HEK293T (cell line): ENCODE results near the gene RFFL.

Experiments
- CTCF ChIA-PET: fragments of 350-600 bp; formaldehyde crosslinking; extraction: SDS; loops from one replicate; lab custom pipeline; 2021; ENCODE audit warnings: antibody characterized with exemption, inconsistent platforms; lab: Yijun Ruan, JAX
- POLR2A ChIA-PET: fragments of 350-600 bp; formaldehyde crosslinking; extraction: SDS; loops from one replicate; lab custom pipeline; 2020; ENCODE audit warnings: antibody characterized with exemption, inconsistent platforms; lab: Yijun Ruan, JAX
- DNase-seq: peaks from one replicate; pipeline ENCODE4 v3.0.0; 2012; ENCODE audit warnings: mixed read lengths; ENCODE audit errors: extremely low spot score
- ARNT ChIP-seq: fragments of 450-650 bp; IDR thresholded peaks from 2 replicates; pipeline ENCODE4 v1.6.1; 2017; ENCODE audit warnings: mild to moderate bottlenecking
- BHLHE40 ChIP-seq: fragments of 450-650 bp; IDR thresholded peaks from 2 replicates; pipeline ENCODE4 v1.6.1; 2016; ENCODE audit warnings: mild to moderate bottlenecking, moderate library complexity, borderline replicate concordance
- CTBP1 ChIP-seq: fragments of 450-650 bp; IDR thresholded peaks from 2 replicates; pipeline ENCODE4 v1.6.1; 2016; ENCODE audit warnings: borderline replicate concordance
- ELF4 ChIP-seq: fragments of 450-650 bp; IDR thresholded peaks from 2 replicates; pipeline ENCODE4 v1.6.1; 2017; ENCODE audit warnings: antibody characterized with exemption
- FOXK2 ChIP-seq: fragments of 450-650 bp; IDR thresholded peaks from 2 replicates; pipeline ENCODE4 v1.6.1; 2016; ENCODE audit warnings: mild to moderate bottlenecking
- FOXM1 ChIP-seq: fragments of 450-650 bp; IDR thresholded peaks from 2 replicates; pipeline ENCODE4 v1.6.1; 2017; ENCODE audit warnings: mild to moderate bottlenecking, borderline replicate concordance
- HDGF ChIP-seq: fragments of 450-650 bp; IDR thresholded peaks from 2 replicates; pipeline ENCODE4 v1.6.1; 2017; ENCODE audit warnings: antibody characterized with exemption, borderline replicate concordance
- L3MBTL2 ChIP-seq: fragments of 450-650 bp; conservative IDR thresholded peaks from 2 replicates; pipeline ENCODE4 v1.6.1; 2016; ENCODE audit warnings: mild to moderate bottlenecking
- LEF1 ChIP-seq: fragments of 450-650 bp; IDR thresholded peaks from 2 replicates; pipeline ENCODE4 v1.6.1; 2017; ENCODE audit warnings: mild to moderate bottlenecking, borderline replicate concordance
- NFRKB ChIP-seq: fragments of 450-650 bp; IDR thresholded peaks from 2 replicates; pipeline ENCODE4 v1.6.1; 2016; ENCODE audit warnings: mild to moderate bottlenecking, moderate library complexity
- PKNOX1 ChIP-seq: fragments of 450-650 bp; IDR thresholded peaks from 2 replicates; pipeline ENCODE4 v1.6.1; 2016
- SP1 ChIP-seq: fragments of 450-650 bp; IDR thresholded peaks from 2 replicates; pipeline ENCODE4 v1.6.1; 2017
- SUZ12 ChIP-seq: fragments of 450-650 bp; IDR thresholded peaks from 2 replicates; pipeline ENCODE4 v1.6.1; 2016; ENCODE audit warnings: mild to moderate bottlenecking
- TARDBP ChIP-seq: fragments of 450-650 bp; IDR thresholded peaks from 2 replicates; pipeline ENCODE4 v1.6.1; 2016
- ZNF384 ChIP-seq: fragments of 450-650 bp; IDR thresholded peaks from 2 replicates; pipeline ENCODE4 v1.6.1; 2016

RFFL gene

DNA sequence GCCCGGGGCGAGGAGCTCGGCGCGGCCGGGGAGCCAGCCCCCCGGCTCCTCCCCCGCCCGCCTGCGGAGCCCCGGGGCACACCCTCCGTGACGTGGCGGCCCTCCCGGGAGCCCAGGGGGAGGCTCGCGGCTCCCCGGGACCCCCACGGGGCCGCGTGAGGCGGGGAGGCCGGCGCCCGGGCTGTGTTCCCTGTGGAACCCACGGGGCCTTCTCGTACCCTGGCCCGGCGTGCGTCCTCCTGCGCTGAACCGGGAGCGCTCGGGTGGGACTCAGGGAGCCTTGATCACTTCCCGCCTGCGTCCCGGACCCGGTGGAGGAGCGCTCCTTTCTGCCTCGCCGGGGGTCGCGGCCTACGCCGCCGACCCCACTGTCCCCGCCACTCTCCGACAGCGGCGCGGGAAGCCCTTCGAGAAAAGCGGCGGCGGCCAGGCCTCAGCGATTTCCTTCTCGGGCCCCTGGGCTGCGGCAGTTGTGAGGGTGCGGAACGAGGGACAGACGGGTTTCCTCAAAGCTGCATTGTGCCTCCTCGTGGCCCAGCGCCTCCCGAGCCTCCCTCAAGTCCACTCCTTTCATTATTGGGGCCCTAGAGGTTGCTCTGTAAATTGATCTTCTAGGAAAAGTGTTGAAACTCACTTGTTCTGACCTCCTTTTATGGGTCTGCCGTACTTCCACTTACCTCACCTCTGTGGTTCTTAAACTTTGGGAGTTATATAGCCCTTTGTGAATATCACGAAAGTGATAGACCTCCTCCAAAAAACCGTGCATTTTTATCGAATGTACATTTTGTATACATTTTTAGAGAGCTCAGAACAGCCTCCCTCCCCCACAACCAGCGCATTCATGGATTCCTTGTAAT lies 82.6 kb downstream of the RFFL start:
- POLR2A ChIA-PET, result interaction anchor here (0.7 to 3.8 kb wide), 10 partner anchors 10 to 393 kb away, joined by 3 to 21 read pairs (median 4); partner anchors contain the start of genes CCT6B, RAD51D, RFFL and SLFN11
- peak; percentile 51 for DNase-seq
- CTCF ChIA-PET, result interaction anchor here (1.1 to 1.3 kb wide), 4 partner anchors 16 to 438 kb away, joined by 3 read pairs; no protein-coding TSS in a partner anchor
- no peak for TF ChIP-seq SP1
- no peak for TF ChIP-seq BHLHE40
- 0 out of 2 replicates have a peak, but pooled peaks have one; percentile 25 for TF ChIP-seq ARNT
- TF ChIP-seq FOXM1, result peak; percentile 11; the same call in 1 of the 2 replicates
- peak; percentile 58 for TF ChIP-seq L3MBTL2

DNA sequence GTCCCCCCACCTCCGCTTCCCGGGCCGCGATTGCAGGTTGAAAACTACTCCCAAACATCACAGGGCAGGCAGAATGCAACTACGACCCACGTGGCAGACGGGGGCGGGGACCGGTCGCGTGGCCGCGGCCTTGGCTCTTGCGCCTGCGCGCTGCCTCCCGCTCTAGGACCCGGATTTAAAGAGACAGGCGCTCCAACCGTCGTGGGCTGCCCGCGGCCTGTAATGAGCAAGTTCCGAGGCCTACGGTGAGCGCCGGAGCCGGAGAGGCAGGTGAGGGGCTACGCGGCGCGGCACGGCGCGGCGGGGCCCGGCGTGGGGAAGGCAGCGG lies 83.2 kb downstream of the RFFL start, which contains the start of gene LIG3:
LIG3 (plus strand) TSS at position 160 of the 328 bp plus-strand sequence. CDS start 2,494 bp downstream, outside the sequence.
- CTCF ChIA-PET, result interaction anchor here (0.7 to 1.2 kb wide), 2 partner anchors 438 to 554 kb away, joined by 3 read pairs; no protein-coding TSS in a partner anchor
- TF ChIP-seq L3MBTL2 (peak; percentile 83), SP1 (no peak), ARNT (no peak), TARDBP (no peak)
- POLR2A ChIA-PET, result interaction anchor here (0.9 to 3.8 kb wide), 8 partner anchors 11 to 394 kb away, joined by 3 to 21 read pairs (median 4); partner anchors contain the start of genes CCT6B, RFFL, SLFN11 and ZNF830
- peak; percentile 85 for DNase-seq

- TF ChIP-seq BHLHE40 (no peak), CTBP1 (no peak), ZNF384 (no peak), SUZ12 (no peak)
- CTCF ChIA-PET, result interaction anchor here (0.7 to 1.2 kb wide), 2 partner anchors 437 to 555 kb away, joined by 3 read pairs; no protein-coding TSS in a partner anchor
- DNase-seq, result no peak
- POLR2A ChIA-PET, result interaction anchor here (0.9 to 3.8 kb wide), 8 partner anchors 11 to 394 kb away, joined by 3 to 21 read pairs (median 4); partner anchors contain the start of genes CCT6B, RFFL, SLFN11 and ZNF830
These were observed 83.7 kb downstream of the RFFL start for GRCh38 chr17:34979650-34980352.

DNA sequence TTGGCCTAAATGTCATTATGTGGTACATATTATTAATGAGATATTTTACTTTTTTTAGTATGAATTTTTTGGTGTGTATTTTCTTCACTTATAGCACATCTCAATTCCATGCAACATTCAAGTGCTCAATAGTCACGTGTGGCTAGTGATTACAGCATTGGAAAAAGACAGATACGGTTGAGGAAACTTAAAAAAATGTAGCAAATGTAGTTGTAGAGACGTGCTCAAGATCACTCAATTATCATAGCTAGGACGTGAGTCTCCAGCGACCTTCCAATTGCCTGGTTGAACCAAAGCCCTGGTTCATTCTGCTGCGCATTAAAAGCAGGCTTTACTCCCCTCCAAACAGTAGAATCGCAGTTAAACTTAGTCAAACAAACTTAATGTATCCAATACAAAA lies 84.4 kb downstream of the RFFL start:
- DNase-seq, result no peak
- ChIA-PET POLR2A (interaction anchor here (1.0 to 3.8 kb wide), 4 partner anchors 12 to 84 kb away, joined by 5 to 21 read pairs (median 6); partner anchors contain the start of genes CCT6B, RFFL and ZNF830), CTCF (interaction anchor here (0.6 kb wide), 1 partner anchor 140 kb away, joined by 3 read pairs; no protein-coding TSS in a partner anchor)
- TF ChIP-seq SUZ12 (no peak), HDGF (no peak), FOXM1 (no peak), NFRKB (no peak), TARDBP (no peak), BHLHE40 (no peak)

- ChIA-PET CTCF (no interaction called here), POLR2A (interaction anchor here (0.7 to 2.1 kb wide), 3 partner anchors 10 to 428 kb away, joined by 5 to 11 read pairs (median 9); partner anchors contain the start of genes CCT6B and ZNF830)
- TF ChIP-seq HDGF (no peak), SP1 (no peak), ZNF384 (no peak), FOXM1 (no peak), PKNOX1 (no peak), FOXK2 (no peak), LEF1 (no peak), ELF4 (no peak), ARNT (no peak), TARDBP (no peak), BHLHE40 (no peak), CTBP1 (no peak), SUZ12 (no peak), NFRKB (no peak)
- no peak for DNase-seq
These were observed 88.4 kb downstream of the RFFL start for GRCh38 chr17:34974794-34975785.

GRCh38 chr17:34974179-34974578 lies 89.3 kb downstream of the RFFL start:
- DNase-seq, result no peak
- no peak for TF ChIP-seq BHLHE40
- TF ChIP-seq ARNT, result no peak
- no peak for TF ChIP-seq HDGF
- TF ChIP-seq FOXM1, result no peak
- no peak for TF ChIP-seq ZNF384
- no peak for TF ChIP-seq FOXK2
- TF ChIP-seq PKNOX1, result no peak
- TF ChIP-seq L3MBTL2, result no peak
- TF ChIP-seq TARDBP, result no peak
- TF ChIP-seq LEF1, result no peak
- TF ChIP-seq SUZ12, result no peak
- TF ChIP-seq SP1, result no peak
- TF ChIP-seq CTBP1, result no peak
- ChIA-PET POLR2A (interaction anchor here (1.4 to 2.1 kb wide), 2 partner anchors 9 to 13 kb away, joined by 9 to 11 read pairs; partner anchors contain the start of genes CCT6B and ZNF830), CTCF (no interaction called here)
